Mesodermal cell (in vitro differentiated cells): ENCODE data around the gene PTGER3. TPM values are rescaled to one million over a fixed set of nuclear protein-coding genes. Genes with fewer than 3 reads are reported as not detected.

ENCODE experiments used
- H3K27ac ChIP-seq: 2 replicates; pipeline ENCODE4 v1.7.0; 2013; ENCODE audit warnings: mild to moderate bottlenecking, low read depth, low read length, moderate library complexity; ENCODE audit not compliant: severe bottlenecking
- H3K36me3 ChIP-seq: 2 replicates; pipeline ENCODE4 v1.7.1; 2013; ENCODE audit warnings: mild to moderate bottlenecking, low read length, moderate library complexity; ENCODE audit not compliant: control insufficient read depth, insufficient read depth
- H3K4me1 ChIP-seq: one replicate; pipeline ENCODE4 v1.7.1; 2013; ENCODE audit warnings: mild to moderate bottlenecking, low read length; ENCODE audit not compliant: insufficient read depth, control insufficient read depth, poor library complexity, severe bottlenecking
- H3K4me3 ChIP-seq: 2 replicates; pipeline ENCODE4 v1.7.0; 2013; ENCODE audit warnings: low read length, control low read depth, mild to moderate bottlenecking; ENCODE audit not compliant: insufficient read depth, poor library complexity, severe bottlenecking; ENCODE audit errors: extremely low read depth
- H3K9me3 ChIP-seq: 2 replicates; pipeline ENCODE4 v1.7.1; 2013; ENCODE audit warnings: mild to moderate bottlenecking, low read length, moderate library complexity; ENCODE audit not compliant: control insufficient read depth
- WGBS, 2 experiments: methylation state at CpG; one replicate each; pipeline ENCODE4 v1.1.5; 2013; ENCODE audit warnings: missing lambda C conversion rate in 2 of 2; ENCODE audit not compliant: insufficient coverage in 2 of 2; 5-methylcytosine and 5-hydroxymethylcytosine counted together
- polyA plus RNA-seq, 2 experiments: library from polyadenylated mRNA; stranded (reverse); fragments of 50-300 nt; gene quantifications; one replicate each; pipeline ENCODE4 v1.2.3, GENCODE V29; 2013

PTGER3 gene
- polyA plus RNA-seq (2013, experiment 1 of 2): 0.52 TPM
- polyA plus RNA-seq (2013, experiment 2 of 2): 0.40 TPM

DNA sequence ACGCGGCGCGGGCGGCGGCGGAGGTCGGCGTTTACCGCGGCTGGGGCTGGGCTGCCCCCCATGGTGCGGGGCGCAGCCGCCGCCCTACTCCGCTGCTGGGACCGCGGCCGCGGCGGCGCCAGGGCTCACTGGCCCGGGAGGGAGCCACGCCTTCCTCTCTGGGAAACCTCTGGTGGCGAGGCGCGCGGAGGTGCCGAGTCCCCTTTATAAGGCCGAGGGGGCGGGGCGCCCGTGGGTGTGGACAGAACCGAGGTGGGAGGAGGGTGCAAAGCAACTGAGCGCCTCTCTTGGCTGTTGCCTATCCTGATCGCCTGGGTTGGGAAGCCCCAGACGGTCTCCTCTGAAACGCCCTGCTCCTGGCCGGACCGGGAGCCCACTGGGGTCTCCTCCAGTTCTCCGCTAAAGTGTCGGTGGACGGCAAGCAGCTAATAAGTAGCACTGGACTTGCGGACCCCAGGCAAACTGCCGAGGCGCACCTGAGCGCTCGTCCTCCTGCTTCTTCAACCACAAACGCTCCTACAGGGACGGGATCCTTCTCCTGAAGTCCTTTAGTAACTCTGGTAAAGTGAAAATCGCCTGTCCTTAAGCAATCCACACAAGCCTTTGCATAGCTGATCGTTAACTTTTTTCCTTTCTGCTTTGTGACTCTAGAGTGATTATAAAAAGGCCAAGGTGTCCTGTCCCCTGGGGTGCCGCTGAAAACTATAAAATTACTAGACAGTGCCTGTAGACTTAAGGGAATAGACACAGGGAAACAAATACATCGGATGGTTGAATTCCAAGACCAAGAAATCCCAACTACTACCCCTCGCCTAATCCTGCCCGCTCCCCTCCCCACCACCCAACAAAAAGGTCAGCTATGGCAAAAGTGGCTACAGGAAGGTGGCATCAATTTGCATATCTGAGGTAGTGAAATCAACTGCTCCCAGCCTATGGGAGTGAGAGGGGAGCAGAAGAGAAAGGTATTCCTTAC is at the start of gene PTGER3:
Gene PTGER3, minus strand, starts transcription at position 182 of the 973 bp plus-strand sequence. CDS start 239 bp downstream, outside the sequence.
- Histone ChIP-seq H3K4me3 (peak within 1 kb of the TSS; percentile 42), H3K27ac (no peak within 1 kb of the TSS), H3K36me3 (no peaks in the 10 kb centered on the region), H3K9me3 (no peaks in the 10 kb centered on the region), H3K4me1 (no peaks in the 10 kb centered on the region)
- WGBS, 2 experiments: 0 to 5% methylated on average over 29 to 37 of the region's 56 CpGs

DNA sequence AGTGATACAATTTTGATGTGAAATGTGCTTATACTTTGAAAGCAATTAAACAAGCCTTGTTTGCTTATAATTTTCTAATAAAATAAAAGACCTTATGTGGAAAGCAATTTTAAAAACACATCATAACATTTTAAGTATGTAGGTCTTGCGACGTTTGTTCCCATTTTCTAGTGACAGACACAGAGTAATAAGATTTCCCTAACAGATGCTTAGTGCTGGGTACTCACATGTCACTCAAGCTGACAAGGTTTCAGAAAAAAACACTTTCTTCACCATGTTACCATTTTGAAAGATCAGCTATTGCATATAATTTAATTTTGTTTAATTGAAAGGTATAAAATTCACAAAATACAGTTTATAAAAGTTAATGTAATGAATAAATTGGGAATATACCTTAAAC is 47.3 kb upstream of the PTGER3 start:
- Histone ChIP-seq H3K4me3 (no peak overlapping the region), H3K9me3 (no peaks in the 10 kb centered on the region), H3K36me3 (no peaks in the 10 kb centered on the region), H3K4me1 (no peaks in the 10 kb centered on the region), H3K27ac (no peak overlapping the region)
- 100% methylated on average over 2 of the region's 2 CpGs for WGBS, 2 experiments

DNA sequence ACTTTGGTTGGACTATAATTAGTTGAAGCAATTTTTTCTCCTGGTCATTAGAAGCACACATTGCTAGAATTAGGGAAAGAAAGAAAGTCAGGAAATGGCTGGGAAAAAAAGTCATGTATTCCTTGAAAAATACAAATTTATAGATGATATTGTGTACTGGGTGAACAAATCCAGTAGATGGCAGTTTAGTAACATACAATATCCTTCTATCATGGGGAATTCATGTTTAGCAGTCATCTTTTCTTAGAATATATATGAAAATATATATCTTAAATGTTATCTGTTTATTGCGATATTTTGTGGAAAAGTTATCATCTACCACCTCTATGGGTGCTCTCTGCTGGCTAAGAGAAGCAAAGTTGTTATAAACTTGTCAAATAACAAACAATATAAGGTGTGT is 46.3 kb upstream of the PTGER3 start:
- no peak overlapping the region for H3K27ac ChIP-seq
- no peaks in the 10 kb centered on the region for H3K36me3 ChIP-seq
- no peak overlapping the region for H3K4me3 ChIP-seq
- WGBS, 2 experiments: no CpG with 5 or more reads among the region's 1 CpG
- no peaks in the 10 kb centered on the region for H3K9me3 ChIP-seq
- H3K4me1 ChIP-seq: no peaks in the 10 kb centered on the region

DNA sequence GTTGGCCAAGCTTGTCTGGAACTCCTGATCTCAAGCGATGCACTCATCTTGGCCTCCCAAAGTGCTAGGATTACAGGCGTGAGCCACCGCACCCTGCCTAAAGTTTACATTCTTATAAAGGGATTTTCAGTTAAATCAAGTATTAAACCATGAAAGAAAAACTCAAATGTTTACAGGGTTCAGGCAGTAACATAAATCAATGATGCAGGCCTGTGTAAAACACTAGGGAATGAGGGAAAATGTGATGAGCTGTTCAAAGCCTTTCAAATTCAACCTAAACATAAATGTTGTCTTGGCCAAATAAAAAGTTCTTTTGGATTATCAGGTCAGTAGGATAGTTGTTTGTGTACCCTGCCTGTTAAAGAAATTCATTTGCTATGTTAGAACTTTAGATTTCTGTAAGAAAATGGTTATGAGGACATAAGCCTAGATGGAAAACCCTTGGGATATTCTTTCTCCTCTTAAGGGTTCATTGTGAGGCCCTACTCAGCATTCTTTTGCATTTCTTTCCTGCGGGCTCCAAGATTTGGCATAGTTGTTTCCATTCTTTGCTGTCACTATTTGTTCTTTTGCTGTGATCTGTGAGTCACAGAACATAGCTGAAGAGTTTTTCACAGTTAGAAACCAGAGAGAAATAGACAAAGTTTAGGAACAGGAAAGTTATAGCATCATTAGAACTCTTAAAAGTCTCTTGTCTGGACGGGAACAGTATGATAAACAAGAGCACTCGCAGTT is 42.1 kb upstream of the PTGER3 start:
- no peak overlapping the region for H3K27ac ChIP-seq

DNA sequence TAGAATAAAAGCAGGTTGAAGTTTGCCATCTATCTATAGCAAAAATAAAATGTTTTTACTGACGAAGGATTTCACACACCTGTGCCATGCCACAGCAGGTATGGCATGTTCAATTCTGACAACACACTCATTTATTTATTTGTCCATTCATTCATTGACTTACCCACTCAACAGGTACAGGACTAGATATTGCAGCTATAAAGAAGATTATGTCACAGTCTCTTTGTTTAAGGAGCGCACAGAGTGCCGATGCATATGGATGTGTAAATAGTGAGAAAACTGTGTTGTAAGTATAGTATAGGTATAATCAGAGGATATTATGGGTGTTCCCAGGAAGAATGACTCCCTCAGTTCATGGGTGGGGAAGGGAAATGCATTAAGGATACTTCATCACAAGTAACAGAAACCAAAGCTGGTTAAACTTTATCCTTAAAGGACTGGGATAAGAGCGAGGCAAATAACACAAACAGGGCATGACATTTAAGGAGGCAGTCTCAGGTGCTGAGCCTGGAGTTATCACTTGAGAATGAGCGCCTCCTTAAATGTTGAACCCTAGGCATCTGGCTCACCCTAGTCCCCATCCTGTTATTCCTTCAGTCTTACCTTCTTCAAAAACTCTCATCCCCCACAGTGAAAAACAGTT is 41.1 kb upstream of the PTGER3 start:
- Histone ChIP-seq H3K4me3 (no peak overlapping the region), H3K36me3 (no peaks in the 10 kb centered on the region), H3K9me3 (no peaks in the 10 kb centered on the region), H3K4me1 (no peaks in the 10 kb centered on the region), H3K27ac (no peak overlapping the region)
- WGBS, 2 experiments: 50 to 89% methylated on average over 1 to 4 of the region's 5 CpGs

More for the DNA sequence above, 42.1 kb upstream of the PTGER3 start:
- H3K4me3 ChIP-seq: no peak overlapping the region
- 83 to 91% methylated on average over 3 to 4 of the region's 6 CpGs for WGBS, 2 experiments
- H3K36me3 ChIP-seq: no peaks in the 10 kb centered on the region
- no peaks in the 10 kb centered on the region for H3K4me1 ChIP-seq
- H3K9me3 ChIP-seq: no peaks in the 10 kb centered on the region

GRCh38 chr1:71087713-71088112 is 40.1 kb upstream of the PTGER3 start:
- no peak overlapping the region for H3K4me3 ChIP-seq
- no peaks in the 10 kb centered on the region for H3K4me1 ChIP-seq
- no peaks in the 10 kb centered on the region for H3K9me3 ChIP-seq
- no peak overlapping the region for H3K27ac ChIP-seq
- H3K36me3 ChIP-seq: no peaks in the 10 kb centered on the region
- no CpG with 5 or more reads among the region's 1 CpG for WGBS, 2 experiments

GRCh38 chr1:71087060-71087459 is 39.4 kb upstream of the PTGER3 start:
- Histone ChIP-seq H3K4me1 (no peaks in the 10 kb centered on the region), H3K36me3 (no peaks in the 10 kb centered on the region), H3K9me3 (no peaks in the 10 kb centered on the region), H3K4me3 (no peak overlapping the region), H3K27ac (no peak overlapping the region)

GRCh38 chr1:71086331-71086730 is 38.7 kb upstream of the PTGER3 start:
- Histone ChIP-seq H3K4me3 (no peak overlapping the region), H3K9me3 (no peaks in the 10 kb centered on the region), H3K36me3 (no peaks in the 10 kb centered on the region), H3K4me1 (no peaks in the 10 kb centered on the region), H3K27ac (no peak overlapping the region)
- no CpG with 5 or more reads among the region's 1 CpG for WGBS, 2 experiments

DNA sequence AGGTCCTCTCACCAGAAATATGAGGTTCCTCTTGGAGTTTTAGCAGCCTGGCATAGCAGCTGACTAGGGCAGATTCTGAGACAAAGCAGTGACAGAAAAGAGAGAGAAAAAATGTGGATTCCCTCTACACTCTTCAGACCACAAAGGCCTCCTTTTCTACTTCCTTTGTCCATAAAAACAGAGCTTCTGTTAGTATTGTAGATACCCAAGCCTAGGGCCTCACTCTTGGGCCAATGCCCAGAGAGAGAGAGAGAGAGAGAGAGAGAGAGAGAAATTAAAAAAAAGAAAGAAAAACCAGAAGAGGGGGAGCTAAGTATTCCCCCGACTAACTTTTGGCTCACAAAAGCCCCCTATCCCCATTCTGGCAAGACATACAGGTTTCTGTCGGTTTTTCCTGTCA is 35.7 kb upstream of the PTGER3 start:
- H3K4me3 ChIP-seq: no peak overlapping the region
- no peaks in the 10 kb centered on the region for H3K9me3 ChIP-seq
- H3K27ac ChIP-seq: no peak overlapping the region
- H3K4me1 ChIP-seq: peaks cover 4% of the 10 kb centered on the region
- 100% methylated on average over 2 of the region's 2 CpGs; no CpG with 5 or more reads in 1 of the 2 experiments for WGBS, 2 experiments
- H3K36me3 ChIP-seq: peaks cover 2% of the 10 kb centered on the region

DNA sequence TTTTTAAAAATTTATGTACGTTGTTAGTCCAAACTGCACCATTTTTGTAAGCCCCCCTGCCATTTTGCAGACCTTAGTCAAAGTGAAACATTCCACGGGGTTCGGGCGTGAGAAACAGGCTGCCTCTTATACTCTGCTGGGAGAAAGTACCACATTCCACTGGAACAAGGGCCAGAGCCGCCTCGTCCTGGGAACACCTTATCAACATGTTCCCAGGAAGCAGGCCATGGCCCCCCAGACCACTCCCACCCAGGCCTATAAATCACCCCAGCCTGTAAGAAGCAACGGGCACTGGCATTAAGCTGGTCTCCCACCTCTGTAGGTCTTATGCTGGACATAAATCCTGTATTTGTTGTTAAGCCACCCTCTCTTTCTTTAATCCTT is 34.1 kb upstream of the PTGER3 start:
- H3K36me3 ChIP-seq: peaks cover 13% of the 10 kb centered on the region
- no peaks in the 10 kb centered on the region for H3K9me3 ChIP-seq
- H3K4me3 ChIP-seq: peak overlapping the region; percentile 92
- peaks cover 4% of the 10 kb centered on the region for H3K4me1 ChIP-seq
- WGBS, 2 experiments: 86 to 91% methylated on average over 5 to 6 of the region's 7 CpGs
- H3K27ac ChIP-seq: no peak overlapping the region
